NCI-H1105 treated with DMSO at 0.1 percent for 48 hours (cell line): ENCODE results near the gene MAP4K4.

Experiments used
- DNase-seq: peaks from one replicate; lab custom pipeline; 2025; lab: John Stamatoyannopoulos, UW

MAP4K4 gene

DNA sequence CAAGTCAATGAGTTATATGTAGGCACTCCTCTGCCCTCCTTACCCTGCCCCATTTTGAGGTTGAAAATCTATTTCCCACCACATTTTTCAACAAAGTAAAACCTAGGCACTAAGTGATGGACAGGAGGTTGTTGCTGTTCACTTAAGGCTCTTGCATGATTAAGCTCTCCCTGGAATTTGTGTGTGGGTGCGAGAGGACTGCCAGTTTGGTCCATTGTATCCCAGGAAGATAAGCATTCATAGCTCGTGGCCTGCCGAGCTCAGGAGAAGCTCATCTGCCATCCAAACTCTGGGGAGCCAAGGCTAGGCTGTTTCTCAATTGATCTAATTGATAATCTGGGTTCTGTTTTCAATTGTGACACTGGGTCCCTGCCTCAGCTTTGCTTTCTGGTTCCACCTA is 4.7 kb upstream of the MAP4K4 start:
- DNase-seq = no peak

DNA sequence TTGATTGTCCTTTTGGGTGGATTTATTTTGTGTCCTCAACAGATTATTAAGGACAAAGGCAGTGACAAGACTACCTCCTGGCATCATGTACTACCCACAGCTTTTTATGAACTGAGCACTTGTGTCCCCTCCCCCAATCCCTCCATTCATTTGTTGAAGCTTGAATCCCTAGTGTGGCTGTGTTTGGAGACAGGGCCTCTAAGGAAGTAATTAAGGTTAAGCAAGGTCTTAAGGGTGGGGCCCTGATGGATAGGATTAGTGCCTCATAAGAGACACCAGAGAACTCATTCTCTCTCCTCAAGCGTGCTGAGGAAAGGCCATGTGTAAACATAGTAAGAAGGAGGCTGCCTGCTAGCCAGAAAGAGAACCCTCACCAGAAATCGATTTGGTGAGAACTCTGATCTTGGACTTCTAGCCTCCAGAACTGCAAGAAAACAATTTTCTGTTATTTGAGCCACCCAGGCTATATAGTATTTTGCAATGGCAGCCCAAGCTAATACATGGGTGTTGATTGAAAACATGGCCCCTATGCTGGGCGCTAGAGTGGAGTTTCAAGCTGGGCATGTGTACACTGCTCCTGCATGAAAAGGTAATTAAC is 3.4 kb upstream of the MAP4K4 start:
- no peak for DNase-seq

DNA sequence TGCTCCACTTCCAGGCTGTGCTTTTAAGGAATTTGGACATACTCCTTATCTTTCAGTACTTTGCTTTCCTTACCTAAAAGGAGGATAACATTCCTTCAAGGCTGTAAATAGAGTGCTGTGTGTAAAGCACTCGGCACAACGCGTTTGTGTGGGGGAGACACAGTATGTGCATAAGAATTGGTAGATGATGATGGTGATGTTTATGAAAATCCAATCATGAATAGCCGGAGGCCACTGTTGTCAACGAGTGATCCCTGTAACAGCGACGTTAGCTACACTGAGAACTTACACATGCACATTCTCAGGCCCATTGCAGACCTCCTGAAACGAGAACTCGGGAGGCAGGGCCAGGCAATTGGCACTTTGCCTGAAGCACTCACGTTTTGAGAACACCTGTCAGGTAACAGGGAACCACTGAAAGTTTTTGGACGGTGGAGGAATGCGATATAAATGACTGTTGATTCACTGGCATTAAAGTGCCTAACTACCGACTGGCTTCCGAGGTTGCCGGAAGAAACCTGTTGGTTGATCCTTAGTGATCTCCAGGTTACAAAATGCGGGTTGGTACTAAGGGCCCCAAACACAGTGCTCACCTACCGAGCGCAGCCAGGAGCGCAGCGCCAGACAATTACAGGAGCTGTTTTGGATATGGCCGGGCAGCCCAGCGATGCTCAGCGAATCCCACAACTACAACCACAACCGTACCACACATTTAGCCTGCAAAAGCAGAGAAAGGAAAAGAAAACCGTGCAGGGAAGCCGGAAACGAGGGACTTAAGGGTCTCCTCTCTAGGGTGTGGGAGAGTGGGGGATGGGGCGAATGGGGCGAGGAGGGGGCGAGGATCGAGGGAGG is 1.0 kb upstream of the MAP4K4 start:
- peak; percentile 66 for DNase-seq

DNA sequence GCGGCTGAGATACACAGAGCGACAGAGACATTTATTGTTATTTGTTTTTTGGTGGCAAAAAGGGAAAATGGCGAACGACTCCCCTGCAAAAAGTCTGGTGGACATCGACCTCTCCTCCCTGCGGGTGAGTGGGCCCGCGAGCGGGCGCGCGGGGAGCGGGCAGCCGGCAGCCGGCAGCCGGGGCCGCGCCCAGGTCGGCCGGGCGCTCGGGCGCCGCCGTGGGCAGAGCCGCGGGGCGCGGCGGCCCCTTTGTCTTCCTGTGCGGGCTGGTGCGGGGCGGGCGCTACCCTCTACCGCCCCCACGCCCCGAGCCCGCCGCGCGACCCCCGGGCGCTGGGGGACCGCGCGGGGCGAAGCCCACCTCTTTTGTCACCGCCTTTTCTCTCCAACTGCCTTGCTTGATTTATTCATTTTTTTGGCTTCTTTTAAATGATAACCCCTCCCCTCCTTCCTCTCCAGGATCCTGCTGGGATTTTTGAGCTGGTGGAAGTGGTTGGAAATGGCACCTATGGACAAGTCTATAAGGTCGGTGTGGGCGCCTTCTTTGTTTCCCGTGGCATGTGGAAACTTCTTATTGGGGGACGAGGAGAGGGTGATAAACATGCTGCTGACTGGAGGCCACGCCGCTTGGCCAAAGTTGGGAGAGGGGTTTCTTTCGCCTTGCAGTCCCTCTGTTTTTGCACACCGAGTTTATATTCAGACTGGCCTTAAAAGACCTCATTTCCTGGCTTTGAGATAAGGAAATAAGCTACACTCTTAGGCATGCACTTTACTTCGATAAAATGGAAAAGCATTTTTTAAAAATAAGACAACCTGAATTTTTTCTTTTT is 722 bp downstream of the MAP4K4 start:
- DNase-seq = no peak

DNA sequence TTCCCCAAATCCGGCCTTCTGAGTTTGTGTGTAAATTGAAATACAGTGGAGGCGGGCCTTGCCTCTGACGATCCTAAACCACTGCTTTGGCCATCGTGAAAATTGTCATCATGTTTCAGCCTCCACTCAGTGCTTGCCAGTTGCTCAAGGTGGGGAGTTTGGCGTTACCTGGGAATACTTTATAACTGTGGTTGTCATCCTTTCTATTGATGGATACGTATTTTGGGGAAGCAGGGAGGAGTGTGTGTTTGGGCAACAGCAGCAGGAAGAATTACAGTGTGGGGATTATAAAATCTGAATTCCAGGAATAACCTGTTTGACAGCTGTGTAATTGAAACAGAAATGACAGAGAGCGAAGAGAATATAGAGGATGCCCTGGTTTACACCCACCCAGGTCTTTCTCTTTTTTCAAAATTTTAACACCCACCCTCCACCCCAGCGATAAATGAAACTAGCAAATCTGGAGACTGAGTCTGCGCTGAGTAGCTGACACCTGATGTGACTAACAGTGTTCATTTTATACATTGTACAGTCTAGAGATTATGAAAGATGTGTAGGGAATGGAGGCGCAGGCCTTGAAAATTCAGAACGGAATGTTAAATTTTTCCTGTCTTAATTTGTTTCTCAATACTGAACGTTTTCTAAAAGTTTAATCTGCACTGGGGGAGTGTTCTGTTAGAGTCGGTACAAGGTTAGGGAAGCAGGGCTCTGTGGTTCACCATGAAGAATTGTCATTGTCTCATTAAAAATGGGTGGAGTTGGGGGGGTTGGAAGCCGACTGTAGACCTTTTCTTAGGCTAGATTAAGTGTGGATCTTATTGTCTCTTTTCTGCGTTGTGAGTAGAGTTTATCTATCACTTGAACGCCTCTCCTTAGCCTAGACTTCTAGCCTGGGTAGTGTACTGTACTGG is 1.6 kb downstream of the MAP4K4 start:
- peak; percentile 19 for DNase-seq

DNA sequence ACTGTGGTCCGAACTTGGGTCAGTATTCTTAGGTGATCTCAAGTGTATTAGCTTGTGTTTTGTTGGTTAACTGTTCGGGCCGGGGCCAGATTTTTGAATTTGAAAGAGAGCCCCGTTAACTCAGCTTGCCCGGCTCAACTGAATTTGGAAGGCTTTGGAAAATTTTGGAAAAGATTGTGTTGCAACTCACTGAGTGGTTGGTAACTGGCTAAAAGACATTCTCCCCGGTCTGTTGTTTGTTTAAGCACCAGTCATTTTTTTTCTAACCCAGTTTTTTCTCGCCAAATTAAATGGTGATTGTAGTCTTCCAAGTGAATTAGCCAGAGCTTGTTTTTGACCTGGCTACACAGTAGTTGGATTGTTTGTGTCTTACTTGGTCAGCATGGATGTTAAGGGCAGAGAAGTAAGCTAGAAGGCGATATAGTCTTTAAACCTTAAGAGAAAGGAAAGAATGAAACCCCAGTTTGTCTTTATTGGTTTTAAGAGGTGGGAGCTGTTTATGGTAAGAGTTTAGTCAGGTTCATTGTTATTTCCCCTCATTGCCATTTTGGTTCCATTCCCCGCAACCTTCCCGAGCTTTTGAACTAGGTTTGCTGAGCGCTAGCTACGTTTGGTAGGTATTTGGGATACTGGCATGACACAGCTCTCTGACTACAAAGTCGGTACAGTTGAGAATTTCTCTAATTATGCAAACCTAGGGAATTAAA is 2.4 kb downstream of the MAP4K4 start:
- peak; percentile 19 for DNase-seq

DNA sequence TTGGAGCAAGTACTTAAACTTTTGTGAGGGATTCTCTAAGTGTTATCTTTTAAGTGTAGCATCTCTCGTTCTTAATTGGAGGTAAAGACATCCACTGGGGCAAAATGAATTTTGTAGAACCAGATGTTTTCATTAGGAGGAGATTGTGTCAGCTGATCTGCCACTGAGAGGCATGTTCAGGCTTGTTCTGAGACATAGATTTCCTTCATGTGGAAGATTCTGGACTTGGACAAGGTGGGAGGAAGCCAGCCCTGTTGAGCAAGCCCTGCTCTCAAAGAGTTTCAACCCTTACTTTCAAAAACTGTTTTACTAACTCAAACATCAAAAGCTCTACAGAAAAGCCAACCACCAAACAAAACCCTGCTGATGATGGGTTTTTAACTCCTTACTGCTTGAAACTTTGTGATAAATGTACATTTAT is 6.5 kb downstream of the MAP4K4 start:
- DNase-seq = no peak

DNA sequence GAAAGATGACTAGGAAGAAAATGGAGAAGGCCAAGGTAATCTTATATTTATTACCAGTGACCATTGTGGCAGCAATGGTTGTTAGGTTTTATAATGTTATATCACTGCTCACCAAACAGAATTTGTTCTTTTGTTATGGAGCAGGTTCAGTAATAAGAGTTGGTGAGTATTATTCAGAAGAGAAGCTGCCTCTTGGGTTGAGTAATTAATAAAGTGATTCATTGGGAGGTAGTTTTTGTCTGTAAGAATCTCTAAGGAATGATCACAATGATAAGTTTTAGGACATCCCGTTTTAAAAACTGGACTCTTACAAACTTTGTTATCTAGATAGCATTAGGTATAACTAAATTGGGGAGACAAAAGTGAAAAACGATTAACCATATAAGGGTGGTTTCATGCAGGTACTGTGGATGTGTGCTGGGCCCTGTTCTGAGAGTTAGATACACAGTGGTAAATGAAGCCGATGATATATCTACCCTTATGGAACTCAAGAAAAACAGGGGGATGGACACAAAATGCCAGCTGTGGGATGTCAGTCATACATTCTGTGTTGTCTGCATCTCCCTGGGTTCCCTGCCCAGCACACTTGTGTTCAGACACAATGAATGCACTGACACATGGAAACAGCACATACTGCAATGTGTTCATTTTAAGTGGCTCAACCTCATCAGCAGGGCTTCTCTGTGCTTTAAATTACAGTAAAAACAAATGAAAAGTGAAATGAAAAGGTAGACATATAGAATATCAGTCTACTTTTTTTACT is 7.5 kb downstream of the MAP4K4 start:
- no peak for DNase-seq

DNA sequence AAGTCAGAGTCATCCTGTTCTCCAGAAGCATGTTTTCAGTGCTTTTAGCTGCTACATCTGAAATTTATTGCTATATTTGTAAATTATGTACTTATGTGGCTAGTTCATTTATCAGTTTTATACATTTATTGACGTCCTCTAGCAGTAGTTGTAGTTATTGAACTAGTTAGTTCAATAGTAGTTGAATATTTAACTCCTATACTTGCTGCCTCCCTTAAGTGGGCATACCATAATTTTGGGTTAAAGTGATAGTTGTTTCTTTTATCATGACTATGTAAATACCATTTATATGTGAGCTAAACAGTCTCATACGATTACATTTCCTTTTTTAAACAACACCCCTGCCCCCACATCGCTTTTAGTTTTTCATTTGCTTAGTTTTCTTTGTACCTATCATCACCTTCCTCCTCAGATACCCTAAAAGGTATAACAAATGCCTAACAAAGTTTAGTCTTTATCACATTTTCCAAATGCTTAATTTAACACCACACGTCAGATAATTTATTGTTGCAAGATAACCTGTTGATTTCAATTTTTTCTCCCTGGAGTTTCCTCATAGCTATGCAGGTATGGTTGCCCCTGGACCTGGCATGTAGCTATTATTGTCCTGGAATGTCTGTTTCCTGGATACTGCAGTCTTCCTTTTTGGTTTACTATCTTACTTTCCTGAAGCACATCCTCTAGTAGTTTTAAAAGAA is 8.8 kb downstream of the MAP4K4 start:
- DNase-seq = no peak

DNA sequence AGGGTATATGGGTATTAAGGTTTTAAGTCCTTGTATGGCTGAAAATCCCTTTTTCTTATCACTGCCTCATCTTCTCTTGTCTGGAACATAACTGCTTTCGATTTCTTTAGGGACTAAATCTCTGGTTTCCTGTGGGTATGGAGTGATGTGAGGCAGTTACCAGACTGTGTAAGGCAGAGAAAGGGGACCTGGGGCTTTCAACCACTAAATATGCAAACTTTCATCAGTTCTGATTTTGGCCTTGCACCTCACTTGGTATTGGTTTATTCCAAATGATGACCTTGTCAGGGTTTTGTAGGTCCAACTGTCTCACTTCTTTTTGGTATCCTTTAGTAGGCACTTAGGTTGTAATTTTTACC is 9.3 kb downstream of the MAP4K4 start:
- no peak for DNase-seq

DNA sequence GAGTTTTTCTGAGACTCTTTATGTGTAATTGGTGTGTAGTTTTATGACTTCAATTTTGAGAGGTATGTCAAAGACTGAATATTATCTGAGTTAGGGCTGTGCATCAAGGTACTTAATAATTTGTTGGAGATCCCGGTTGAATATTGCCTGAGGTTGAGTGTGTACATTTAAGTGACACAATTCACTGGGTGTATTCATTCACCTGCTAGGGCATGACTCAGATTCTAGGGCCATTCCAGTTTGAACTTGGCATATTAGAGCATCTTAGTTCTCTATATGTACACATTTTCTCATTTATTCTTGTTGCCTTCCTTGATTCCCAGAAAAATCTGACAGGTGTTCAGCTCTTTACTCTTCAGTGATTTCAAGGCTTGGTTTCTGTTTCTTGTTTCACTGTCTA is 12.5 kb downstream of the MAP4K4 start:
- no peak for DNase-seq

DNA sequence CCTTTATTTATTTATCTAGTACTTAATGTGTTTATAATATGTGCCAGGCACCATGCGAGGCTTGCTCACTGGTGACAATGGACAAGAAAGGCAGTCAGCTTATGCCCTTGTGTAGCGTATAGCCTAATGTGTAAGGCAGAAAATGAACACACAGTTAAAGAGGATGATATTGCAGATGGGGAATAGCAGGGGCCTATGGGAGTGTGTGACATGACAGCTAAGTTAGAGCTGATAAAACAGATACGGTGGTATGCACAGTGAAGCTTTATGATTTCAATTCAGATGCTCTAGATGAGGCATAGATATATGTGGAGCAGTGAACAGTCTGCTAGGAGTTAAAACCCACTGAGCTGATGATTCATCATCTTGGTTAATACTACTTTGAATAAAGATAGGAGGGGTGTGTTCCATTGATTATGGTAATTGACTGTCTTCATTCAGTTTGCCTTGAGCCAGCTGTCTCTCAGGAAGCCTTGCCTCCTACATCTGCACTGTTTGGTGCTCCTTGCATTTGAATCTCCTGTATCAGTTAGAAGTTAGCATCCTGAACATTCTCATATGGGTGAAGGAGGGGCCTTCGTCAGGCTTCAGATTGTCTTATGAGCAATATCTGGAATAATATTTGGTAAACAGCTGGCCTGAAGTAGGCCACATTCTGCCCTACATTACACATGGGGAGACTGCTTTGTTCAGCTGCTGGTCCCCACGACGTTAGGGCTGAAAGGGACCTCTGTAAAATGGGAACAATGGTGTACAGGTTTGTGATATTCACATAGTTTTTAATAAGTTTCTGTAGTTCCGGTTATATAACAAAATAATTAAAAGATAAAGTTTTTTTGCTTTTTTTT is 13.2 kb downstream of the MAP4K4 start:
- DNase-seq = no peak

DNA sequence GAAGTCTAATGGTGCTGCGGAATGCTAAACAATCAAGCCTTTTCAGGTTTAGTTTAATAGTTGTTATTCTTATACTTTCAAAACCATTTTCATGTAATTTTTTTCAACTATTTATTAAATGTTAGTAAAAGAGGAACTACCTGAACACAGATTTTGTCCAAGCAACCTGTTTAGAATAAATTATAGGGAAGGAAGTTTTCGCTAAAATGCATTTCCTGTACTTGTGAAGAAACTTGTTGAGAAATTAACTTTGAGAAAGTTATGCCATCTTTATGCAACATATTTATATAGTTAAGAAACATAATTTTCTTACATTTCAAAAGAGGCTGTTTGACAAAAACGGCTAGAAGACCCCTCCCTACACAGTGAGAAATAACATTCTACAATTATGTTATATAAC is 16.6 kb downstream of the MAP4K4 start:
- no peak for DNase-seq

DNA sequence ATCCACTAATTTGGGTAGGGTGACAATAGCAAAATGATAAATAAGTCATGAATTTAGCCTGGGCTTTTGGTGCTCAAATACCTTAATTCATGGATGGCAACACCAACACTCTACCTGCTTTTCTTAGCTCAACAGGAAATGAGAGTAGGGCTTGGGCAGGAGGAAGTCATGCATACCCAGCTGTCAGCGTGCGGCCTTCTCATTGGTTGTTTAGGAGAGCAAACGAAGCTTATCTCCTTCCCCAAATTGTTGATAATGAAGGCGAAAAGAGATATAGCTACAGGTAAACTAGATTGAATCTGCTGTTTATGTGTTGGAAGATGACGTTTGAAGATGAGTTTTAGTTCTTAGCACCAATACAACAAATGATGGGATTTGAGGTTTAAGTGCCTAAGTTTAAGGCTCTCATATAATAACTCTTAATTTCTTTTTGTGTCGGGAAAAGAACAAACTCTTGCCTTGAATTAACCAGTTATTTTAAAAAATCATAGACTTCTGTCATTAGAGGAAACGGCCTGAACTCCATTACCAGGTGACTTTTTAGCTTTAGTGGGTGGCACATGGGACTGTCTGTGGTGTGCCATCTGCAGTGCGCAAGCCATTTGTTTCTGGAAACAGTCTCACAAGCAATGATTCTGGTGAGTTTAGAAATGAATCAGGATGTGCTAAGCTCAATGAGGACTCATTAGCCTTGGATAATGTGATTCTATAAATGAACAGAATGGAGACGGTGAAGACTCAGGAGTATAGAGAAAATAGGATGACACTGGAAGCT is 19.8 kb downstream of the MAP4K4 start:
- no peak for DNase-seq

DNA sequence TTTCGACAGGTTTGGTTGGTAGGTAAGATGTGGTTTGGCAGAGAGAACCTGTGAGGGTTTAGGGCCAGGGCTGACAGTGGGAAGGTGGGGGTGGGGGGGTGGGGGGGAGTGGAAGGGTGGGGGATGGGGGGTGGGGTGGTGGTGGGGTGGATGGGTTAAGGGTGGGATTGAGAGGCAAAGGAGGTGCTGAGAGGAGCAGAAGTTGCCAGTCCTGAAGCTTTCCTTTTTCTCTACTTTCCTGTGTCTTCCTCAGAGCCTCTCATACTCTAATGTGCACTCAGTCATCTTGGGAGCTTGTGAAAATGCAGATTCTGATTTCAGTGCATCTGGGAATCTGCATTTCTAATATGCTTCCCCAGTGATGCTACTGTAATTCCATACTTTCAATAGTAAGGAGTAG is 21.0 kb downstream of the MAP4K4 start:
- DNase-seq = no peak

DNA sequence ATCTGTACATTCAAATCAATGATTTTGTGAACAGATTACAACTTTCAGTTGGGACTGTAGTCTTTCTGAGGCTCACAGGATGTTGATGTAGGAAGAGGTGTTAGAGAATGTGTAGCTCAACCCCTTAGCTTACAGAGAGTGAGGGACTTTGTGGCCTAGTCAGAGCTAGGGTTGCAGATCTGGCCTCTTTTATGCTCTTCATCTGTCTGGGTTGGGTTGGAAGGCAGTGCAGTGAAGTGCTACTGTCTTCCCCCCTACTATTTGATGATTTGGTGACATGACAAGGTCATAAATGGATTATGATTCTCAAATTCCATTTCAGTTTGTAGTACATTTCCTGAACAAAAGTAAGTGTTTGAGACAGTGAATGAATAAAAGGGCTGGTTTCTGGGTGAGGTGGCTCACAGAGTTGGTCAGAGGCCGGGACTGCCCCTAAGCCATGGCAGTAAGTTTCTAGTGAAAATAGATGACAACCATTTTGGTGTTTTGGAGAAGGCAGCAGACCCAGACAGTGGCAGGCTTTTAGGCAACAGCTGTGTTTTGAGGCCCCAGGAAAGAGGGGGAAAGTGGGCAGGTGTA is 21.6 kb downstream of the MAP4K4 start:
- no peak for DNase-seq

DNA sequence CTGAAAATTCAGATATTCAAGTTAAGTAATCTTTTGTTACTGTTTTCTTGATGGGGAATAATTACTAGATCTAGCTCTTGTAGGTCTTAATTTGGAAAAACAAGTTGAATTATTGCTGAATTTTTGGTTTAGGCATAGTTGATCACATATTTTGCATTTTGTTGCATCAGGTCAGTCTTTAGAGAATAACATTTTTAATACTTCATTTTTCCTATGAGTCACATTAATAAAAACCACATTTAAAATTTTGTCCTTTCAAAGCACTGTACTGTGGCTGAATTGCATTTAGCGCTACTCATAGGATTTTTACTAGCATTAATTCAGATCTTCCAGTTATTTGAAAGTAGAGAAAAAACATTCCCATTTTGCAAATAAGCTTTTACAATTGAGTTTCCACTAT is 23.2 kb downstream of the MAP4K4 start:
- DNase-seq = no peak

DNA sequence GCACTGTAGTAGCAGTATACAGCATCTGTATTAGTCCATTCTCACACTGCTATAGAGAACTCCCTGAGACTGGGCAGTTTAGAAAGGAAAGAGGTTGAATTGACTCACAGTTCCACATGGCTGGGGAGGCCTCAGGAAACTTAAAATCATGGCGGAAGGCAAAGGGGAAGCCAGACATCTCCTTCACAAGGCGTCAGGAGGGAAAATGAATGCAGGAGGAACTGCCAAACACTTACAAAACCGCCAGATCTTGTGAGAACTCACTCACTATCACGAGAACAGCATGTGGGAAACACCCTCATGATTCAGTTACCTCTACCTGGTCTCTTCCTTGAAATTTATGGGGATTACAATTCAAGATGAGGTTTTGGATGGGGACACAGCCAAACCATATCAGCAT is 25.4 kb downstream of the MAP4K4 start:
- DNase-seq = no peak
